ENCODE results near the gene CDR2. TPM values are rescaled to one million over a fixed set of nuclear protein-coding genes. Genes with fewer than 3 reads are reported as not detected.

Gene CDR2
- total and polyA plus RNA-seq, 2 of the 13 experiments (the other 11 are each of a cell fraction or from before 2014, with no cell fraction given) = 59.0 to 78.9 TPM

- TF ChIP-seq ZBTB2 (CRISPR knock-in tag; IDR thresholded peaks at IDR 0.05; ENCODE audit: low read depth) (peak; percentile 60), MAFF (IDR thresholded peaks at IDR 0.05; ENCODE audit: low read depth, low read length) (peak; percentile 87; the same call in 1 of the 2 replicates), RAD51 (IDR thresholded peaks at IDR 0.05; ENCODE audit: borderline replicate concordance) (0 out of 2 replicates have a peak, but pooled peaks have one; percentile 37), DZIP1 (CRISPR knock-in tag; IDR thresholded peaks at IDR 0.05) (peak; percentile 95), ZNF569 (CRISPR knock-in tag; IDR thresholded peaks at IDR 0.05; ENCODE audit: borderline replicate concordance) (peak; percentile 48; the same call in 1 of the 2 replicates), ZUFSP (CRISPR knock-in tag; IDR thresholded peaks at IDR 0.05; ENCODE audit: borderline replicate concordance) (no peak), ZNF547 (CRISPR knock-in tag; IDR thresholded peaks at IDR 0.05) (peak; percentile 96), CENPT (CRISPR knock-in tag; IDR thresholded peaks at IDR 0.05; ENCODE audit: low read depth) (peak; percentile 92), ZNF350 (CRISPR knock-in tag; IDR thresholded peaks at IDR 0.05; ENCODE audit: borderline replicate concordance, low read depth) (peak; percentile 99), POLR2AphosphoS2 (IDR thresholded peaks at IDR 0.05; ENCODE audit: low read depth, low read length) (peak; percentile 76; the same call in 1 of the 2 replicates), NR2F1 (CRISPR knock-in tag; IDR thresholded peaks at IDR 0.05) (peak; percentile 29 to 81; a peak in 3 of 4 replicates), ZBTB7A (CRISPR knock-in tag; IDR thresholded peaks at IDR 0.05) (peak; percentile 83), HNRNPH1 (optimal IDR thresholded peaks at IDR 0.05; ENCODE audit: low read depth, low read length) (peak; percentile 39), SATB2 (CRISPR knock-in tag; IDR thresholded peaks at IDR 0.05) (peak; percentile 35; the same call in 1 of the 2 replicates), DRAP1 (CRISPR knock-in tag; IDR thresholded peaks at IDR 0.05) (peak; percentile 93), STAG1 (CRISPR knock-in tag; IDR thresholded peaks at IDR 0.05) (peak; percentile 98), MIER3 (CRISPR knock-in tag; IDR thresholded peaks at IDR 0.05; ENCODE audit: borderline replicate concordance) (peak; percentile 99), ZC3H4 (CRISPR knock-in tag; IDR thresholded peaks at IDR 0.05; ENCODE audit: borderline replicate concordance) (peak; percentile 91; the same call in 1 of the 2 replicates), SRSF1 (optimal IDR thresholded peaks at IDR 0.05; ENCODE audit: low read depth, low read length) (peak; percentile 79), TEAD3 (CRISPR knock-in tag; optimal IDR thresholded peaks at IDR 0.05; ENCODE audit: borderline replicate concordance) (peak; percentile 95)
- TF ChIP-seq, protein P1, sequence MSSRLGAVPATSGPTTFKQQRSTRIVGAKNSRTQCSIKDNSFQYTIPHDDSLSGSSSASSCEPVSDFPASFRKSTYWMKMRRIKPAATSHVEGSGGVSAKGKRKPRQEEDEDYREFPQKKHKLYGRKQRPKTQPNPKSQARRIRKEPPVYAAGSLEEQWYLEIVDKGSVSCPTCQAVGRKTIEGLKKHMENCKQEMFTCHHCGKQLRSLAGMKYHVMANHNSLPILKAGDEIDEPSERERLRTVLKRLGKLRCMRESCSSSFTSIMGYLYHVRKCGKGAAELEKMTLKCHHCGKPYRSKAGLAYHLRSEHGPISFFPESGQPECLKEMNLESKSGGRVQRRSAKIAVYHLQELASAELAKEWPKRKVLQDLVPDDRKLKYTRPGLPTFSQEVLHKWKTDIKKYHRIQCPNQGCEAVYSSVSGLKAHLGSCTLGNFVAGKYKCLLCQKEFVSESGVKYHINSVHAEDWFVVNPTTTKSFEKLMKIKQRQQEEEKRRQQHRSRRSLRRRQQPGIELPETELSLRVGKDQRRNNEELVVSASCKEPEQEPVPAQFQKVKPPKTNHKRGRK (CRISPR knock-in tag; IDR thresholded peaks at IDR 0.05) = no peak
Observed at GRCh38 chr16:22297114-22297870, 77.1 kb downstream of the CDR2 start, which contains the start of gene POLR3E (continued).

Data from HepG2 (cell line).